ENCODE results near the gene CEBPB. TPM values are rescaled to one million over a fixed set of nuclear protein-coding genes. Genes with fewer than 3 reads are reported as not detected.

Gene CEBPB
- total and polyA plus RNA-seq, 4 donors = 19.7 to 61.8 (median 29.2) TPM

DNA sequence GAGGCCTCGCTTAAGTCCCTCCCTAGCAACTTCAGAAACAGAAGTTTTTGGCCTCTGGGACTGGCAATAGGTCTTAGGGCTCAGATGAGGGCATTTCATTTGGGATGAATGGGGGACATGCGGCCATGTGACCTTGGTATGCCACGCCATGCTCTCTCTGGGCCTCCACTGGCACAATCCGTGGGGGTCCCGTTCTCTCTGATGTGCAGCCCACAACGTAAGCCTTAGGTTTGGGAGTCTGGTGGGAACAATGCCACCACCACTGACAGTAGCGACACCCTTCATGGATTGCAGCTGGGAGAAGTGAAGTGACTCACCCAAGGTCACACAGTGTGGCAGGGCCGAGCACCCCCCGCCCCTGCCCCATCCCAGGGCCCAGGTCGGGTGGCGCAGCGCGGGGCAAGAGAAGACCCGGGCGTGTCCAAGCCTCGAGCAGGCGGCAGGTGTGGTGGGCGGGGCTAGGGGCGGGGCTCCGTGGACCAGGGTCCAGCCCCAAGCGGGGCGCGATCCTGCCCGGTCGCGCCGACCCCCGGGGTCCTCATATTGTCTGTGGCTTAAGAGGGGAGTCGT, 864 bp upstream of the CEBPB start:
- Histone ChIP-seq H3K27me3 (ENCODE audit: control insufficient read depth in 4 of 4, insufficient read depth in 4 of 4, low read length in 3 of 4) (no peaks in the 10 kb centered on the region), H3K9me3 (ENCODE audit: control insufficient read depth in 4 of 4, low read length in 3 of 4) (no peaks in the 10 kb centered on the region), H3K4me3 (ENCODE audit: low read depth in 1 of 3, low read length in 3 of 3) (peak overlapping the region; percentile 20 to 78 (median 28)), H3K4me1 (ENCODE audit: control insufficient read depth in 4 of 4, insufficient read depth in 4 of 4, low read length in 3 of 4) (peaks cover 0 to 44% (median 26%) of the 10 kb centered on the region in 4 donors), H3K27ac (ENCODE audit: low read depth in 1 of 2, low read length in 2 of 2) (peak overlapping the region; percentile 79 to 98), H3K36me3 (ENCODE audit: control insufficient read depth in 4 of 4, insufficient read depth in 3 of 4, low read depth in 1 of 4, low read length in 3 of 4) (peaks cover 0 to 9% (median 0%) of the 10 kb centered on the region in 4 donors), H3K9ac (ENCODE audit: low read depth in 1 of 2, low read length in 2 of 2) (peak overlapping the region; percentile 39 to 64)
- peak in 1 of 2 donors; percentile 0 for TF ChIP-seq JUND (IDR thresholded peaks at IDR 0.05)
- TF ChIP-seq NR2F2 (IDR thresholded peaks at IDR 0.05) = no peak
- TF ChIP-seq, protein P1, sequence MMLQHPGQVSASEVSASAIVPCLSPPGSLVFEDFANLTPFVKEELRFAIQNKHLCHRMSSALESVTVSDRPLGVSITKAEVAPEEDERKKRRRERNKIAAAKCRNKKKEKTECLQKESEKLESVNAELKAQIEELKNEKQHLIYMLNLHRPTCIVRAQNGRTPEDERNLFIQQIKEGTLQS (IDR thresholded peaks at IDR 0.05) = peak; percentile 5
- 14% methylated on average over 29 of the region's 29 CpGs for WGBS
- peak; percentile 53 for DNase-seq (ENCODE audit: low spot score)

DNA sequence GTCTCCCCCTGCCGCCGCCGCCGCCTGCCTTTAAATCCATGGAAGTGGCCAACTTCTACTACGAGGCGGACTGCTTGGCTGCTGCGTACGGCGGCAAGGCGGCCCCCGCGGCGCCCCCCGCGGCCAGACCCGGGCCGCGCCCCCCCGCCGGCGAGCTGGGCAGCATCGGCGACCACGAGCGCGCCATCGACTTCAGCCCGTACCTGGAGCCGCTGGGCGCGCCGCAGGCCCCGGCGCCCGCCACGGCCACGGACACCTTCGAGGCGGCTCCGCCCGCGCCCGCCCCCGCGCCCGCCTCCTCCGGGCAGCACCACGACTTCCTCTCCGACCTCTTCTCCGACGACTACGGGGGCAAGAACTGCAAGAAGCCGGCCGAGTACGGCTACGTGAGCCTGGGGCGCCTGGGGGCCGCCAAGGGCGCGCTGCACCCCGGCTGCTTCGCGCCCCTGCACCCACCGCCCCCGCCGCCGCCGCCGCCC, 474 bp downstream of the CEBPB start:
- peak; percentile 65 for DNase-seq (ENCODE audit: low spot score)
- H3K9me3 ChIP-seq (ENCODE audit: control insufficient read depth in 4 of 4, low read length in 3 of 4) = no peaks in the 10 kb centered on the region
- no peak overlapping the region for H3K9ac ChIP-seq (ENCODE audit: low read depth in 1 of 2, low read length in 2 of 2)
- H3K27ac ChIP-seq (ENCODE audit: low read depth in 1 of 2, low read length in 2 of 2) = peak overlapping the region; percentile 79 to 98
- under 1% methylated on average over 69 of the region's 69 CpGs for WGBS
- H3K4me3 ChIP-seq (ENCODE audit: low read depth in 1 of 3, low read length in 3 of 3) = peak overlapping the region; percentile 28 to 85 (median 78)
- H3K27me3 ChIP-seq (ENCODE audit: control insufficient read depth in 4 of 4, insufficient read depth in 4 of 4, low read length in 3 of 4) = no peaks in the 10 kb centered on the region
- H3K36me3 ChIP-seq (ENCODE audit: control insufficient read depth in 4 of 4, insufficient read depth in 3 of 4, low read depth in 1 of 4, low read length in 3 of 4) = peaks cover 0 to 9% (median 0%) of the 10 kb centered on the region in 4 donors
- TF ChIP-seq JUND (IDR thresholded peaks at IDR 0.05) (no peak), TAF1 (conservative IDR thresholded peaks at IDR 0.05) (no peak), FOXA1 (IDR thresholded peaks at IDR 0.05) (no peak), SP1 (IDR thresholded peaks at IDR 0.05) (no peak), EGR1 (IDR thresholded peaks at IDR 0.05; ENCODE audit: low read depth in 2 of 2) (no peak), RXRA (IDR thresholded peaks at IDR 0.05) (no peak)
- TF ChIP-seq, protein P2, sequence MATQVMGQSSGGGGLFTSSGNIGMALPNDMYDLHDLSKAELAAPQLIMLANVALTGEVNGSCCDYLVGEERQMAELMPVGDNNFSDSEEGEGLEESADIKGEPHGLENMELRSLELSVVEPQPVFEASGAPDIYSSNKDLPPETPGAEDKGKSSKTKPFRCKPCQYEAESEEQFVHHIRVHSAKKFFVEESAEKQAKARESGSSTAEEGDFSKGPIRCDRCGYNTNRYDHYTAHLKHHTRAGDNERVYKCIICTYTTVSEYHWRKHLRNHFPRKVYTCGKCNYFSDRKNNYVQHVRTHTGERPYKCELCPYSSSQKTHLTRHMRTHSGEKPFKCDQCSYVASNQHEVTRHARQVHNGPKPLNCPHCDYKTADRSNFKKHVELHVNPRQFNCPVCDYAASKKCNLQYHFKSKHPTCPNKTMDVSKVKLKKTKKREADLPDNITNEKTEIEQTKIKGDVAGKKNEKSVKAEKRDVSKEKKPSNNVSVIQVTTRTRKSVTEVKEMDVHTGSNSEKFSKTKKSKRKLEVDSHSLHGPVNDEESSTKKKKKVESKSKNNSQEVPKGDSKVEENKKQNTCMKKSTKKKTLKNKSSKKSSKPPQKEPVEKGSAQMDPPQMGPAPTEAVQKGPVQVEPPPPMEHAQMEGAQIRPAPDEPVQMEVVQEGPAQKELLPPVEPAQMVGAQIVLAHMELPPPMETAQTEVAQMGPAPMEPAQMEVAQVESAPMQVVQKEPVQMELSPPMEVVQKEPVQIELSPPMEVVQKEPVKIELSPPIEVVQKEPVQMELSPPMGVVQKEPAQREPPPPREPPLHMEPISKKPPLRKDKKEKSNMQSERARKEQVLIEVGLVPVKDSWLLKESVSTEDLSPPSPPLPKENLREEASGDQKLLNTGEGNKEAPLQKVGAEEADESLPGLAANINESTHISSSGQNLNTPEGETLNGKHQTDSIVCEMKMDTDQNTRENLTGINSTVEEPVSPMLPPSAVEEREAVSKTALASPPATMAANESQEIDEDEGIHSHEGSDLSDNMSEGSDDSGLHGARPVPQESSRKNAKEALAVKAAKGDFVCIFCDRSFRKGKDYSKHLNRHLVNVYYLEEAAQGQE (IDR thresholded peaks at IDR 0.05) = no peak
- TF ChIP-seq, protein P3, sequence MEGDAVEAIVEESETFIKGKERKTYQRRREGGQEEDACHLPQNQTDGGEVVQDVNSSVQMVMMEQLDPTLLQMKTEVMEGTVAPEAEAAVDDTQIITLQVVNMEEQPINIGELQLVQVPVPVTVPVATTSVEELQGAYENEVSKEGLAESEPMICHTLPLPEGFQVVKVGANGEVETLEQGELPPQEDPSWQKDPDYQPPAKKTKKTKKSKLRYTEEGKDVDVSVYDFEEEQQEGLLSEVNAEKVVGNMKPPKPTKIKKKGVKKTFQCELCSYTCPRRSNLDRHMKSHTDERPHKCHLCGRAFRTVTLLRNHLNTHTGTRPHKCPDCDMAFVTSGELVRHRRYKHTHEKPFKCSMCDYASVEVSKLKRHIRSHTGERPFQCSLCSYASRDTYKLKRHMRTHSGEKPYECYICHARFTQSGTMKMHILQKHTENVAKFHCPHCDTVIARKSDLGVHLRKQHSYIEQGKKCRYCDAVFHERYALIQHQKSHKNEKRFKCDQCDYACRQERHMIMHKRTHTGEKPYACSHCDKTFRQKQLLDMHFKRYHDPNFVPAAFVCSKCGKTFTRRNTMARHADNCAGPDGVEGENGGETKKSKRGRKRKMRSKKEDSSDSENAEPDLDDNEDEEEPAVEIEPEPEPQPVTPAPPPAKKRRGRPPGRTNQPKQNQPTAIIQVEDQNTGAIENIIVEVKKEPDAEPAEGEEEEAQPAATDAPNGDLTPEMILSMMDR (IDR thresholded peaks at IDR 0.05; ENCODE audit: low read depth, low read length, missing input control) = no peak
- TF ChIP-seq, protein P4, sequence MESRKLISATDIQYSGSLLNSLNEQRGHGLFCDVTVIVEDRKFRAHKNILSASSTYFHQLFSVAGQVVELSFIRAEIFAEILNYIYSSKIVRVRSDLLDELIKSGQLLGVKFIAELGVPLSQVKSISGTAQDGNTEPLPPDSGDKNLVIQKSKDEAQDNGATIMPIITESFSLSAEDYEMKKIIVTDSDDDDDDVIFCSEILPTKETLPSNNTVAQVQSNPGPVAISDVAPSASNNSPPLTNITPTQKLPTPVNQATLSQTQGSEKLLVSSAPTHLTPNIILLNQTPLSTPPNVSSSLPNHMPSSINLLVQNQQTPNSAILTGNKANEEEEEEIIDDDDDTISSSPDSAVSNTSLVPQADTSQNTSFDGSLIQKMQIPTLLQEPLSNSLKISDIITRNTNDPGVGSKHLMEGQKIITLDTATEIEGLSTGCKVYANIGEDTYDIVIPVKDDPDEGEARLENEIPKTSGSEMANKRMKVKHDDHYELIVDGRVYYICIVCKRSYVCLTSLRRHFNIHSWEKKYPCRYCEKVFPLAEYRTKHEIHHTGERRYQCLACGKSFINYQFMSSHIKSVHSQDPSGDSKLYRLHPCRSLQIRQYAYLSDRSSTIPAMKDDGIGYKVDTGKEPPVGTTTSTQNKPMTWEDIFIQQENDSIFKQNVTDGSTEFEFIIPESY (IDR thresholded peaks at IDR 0.05) = no peak
- H3K4me1 ChIP-seq (ENCODE audit: control insufficient read depth in 4 of 4, insufficient read depth in 4 of 4, low read length in 3 of 4) = peaks cover 0 to 44% (median 25%) of the 10 kb centered on the region in 4 donors

Measured in liver (tissue), 9 donors.